Measurements from ENCODE around the gene GEMIN8. TPM values are rescaled to one million over a fixed set of nuclear protein-coding genes. Genes with fewer than 3 reads are reported as not detected.

The GEMIN8 gene
- total RNA-seq, 1 experiment from 2014 or later, result 11.2 TPM

GRCh38 chrX:14062524-14062923 is 32.8 kb upstream of the GEMIN8 start:
- Histone ChIP-seq H3K4me1 (ENCODE audit: control insufficient read depth, insufficient read depth, low read length) (no peaks in the 10 kb centered on the region), H3K9me3 (ENCODE audit: control insufficient read depth, insufficient read depth, low read depth, low read length) (no peaks in the 10 kb centered on the region), H3K27ac (ENCODE audit: low read length) (no peak overlapping the region), H3K36me3 (ENCODE audit: control insufficient read depth, insufficient read depth, low read length) (no peaks in the 10 kb centered on the region; the same call in 1 of the 2 replicates), H3K4me3 (ENCODE audit: low read depth in 2 of 2, low read length in 2 of 2) (no peak overlapping the region), H3K27me3 (ENCODE audit: control insufficient read depth, insufficient read depth, low read length) (no peaks in the 10 kb centered on the region)
- no peak for ATAC-seq
- BruUV-seq (replicated peaks), result no TSS peak
- DNase-seq (ENCODE audit: low read depth, low spot score), result no peak
- ChIA-PET CTCF (no interaction called here), POLR2A (no interaction called here)
- no peak for TF ChIP-seq SIN3A (IDR thresholded peaks at IDR 0.05; ENCODE audit: borderline replicate concordance, insufficient read depth, low read depth, low read length)
- TF ChIP-seq REST (IDR thresholded peaks at IDR 0.05; ENCODE audit: insufficient read depth in 1 of 2, low read depth in 2 of 2, low read length in 1 of 2), result no peak
- no peak for TF ChIP-seq POLR2AphosphoS5 (IDR thresholded peaks at IDR 0.05; ENCODE audit: low read depth, low read length)
- no peak for TF ChIP-seq TCF7L2 (IDR thresholded peaks at IDR 0.05; ENCODE audit: low read depth, low read length)
- no peak for TF ChIP-seq CTCF (IDR thresholded peaks at IDR 0.05)
- in situ Hi-C loops (cut with HindIII; ENCODE audit: low pct_unique_long_range_greater_than_20kb, low sequenced_read_pairs), result no loop called here
- intact Hi-C loops (cut with micrococcal nuclease; ENCODE audit: unreplicated experiment), result no loop called here

- BruUV-seq (replicated peaks), result no TSS peak
- in situ Hi-C loops (cut with HindIII; ENCODE audit: low pct_unique_long_range_greater_than_20kb, low sequenced_read_pairs) (no loop called here), intact Hi-C loops (cut with micrococcal nuclease; ENCODE audit: unreplicated experiment) (no loop called here)
- Histone ChIP-seq H3K36me3 (ENCODE audit: control insufficient read depth, insufficient read depth, low read length) (no peaks in the 10 kb centered on the region; the same call in 1 of the 2 replicates), H3K27me3 (ENCODE audit: control insufficient read depth, insufficient read depth, low read length) (no peaks in the 10 kb centered on the region), H3K4me3 (ENCODE audit: low read depth in 2 of 2, low read length in 2 of 2) (no peak overlapping the region), H3K4me1 (ENCODE audit: control insufficient read depth, insufficient read depth, low read length) (no peaks in the 10 kb centered on the region), H3K27ac (ENCODE audit: low read length) (no peak overlapping the region), H3K9me3 (ENCODE audit: control insufficient read depth, insufficient read depth, low read depth, low read length) (no peaks in the 10 kb centered on the region)
- no peak for DNase-seq (ENCODE audit: low read depth, low spot score)
- ChIA-PET POLR2A (no interaction called here), CTCF (no interaction called here)
- no peak for ATAC-seq
- TF ChIP-seq SIN3A (IDR thresholded peaks at IDR 0.05; ENCODE audit: borderline replicate concordance, insufficient read depth, low read depth, low read length), result no peak
- TF ChIP-seq REST (IDR thresholded peaks at IDR 0.05; ENCODE audit: insufficient read depth in 1 of 2, low read depth in 2 of 2, low read length in 1 of 2), result no peak
- TF ChIP-seq CTCF (IDR thresholded peaks at IDR 0.05), result no peak
- no peak for TF ChIP-seq TCF7L2 (IDR thresholded peaks at IDR 0.05; ENCODE audit: low read depth, low read length)
- no peak for TF ChIP-seq POLR2AphosphoS5 (IDR thresholded peaks at IDR 0.05; ENCODE audit: low read depth, low read length)
Observed at GRCh38 chrX:14056206-14056605, 26.5 kb upstream of the GEMIN8 start.

Data from Panc1 (cell line).